ENCODE data around the gene MEIKIN. TPM values are rescaled to one million over a fixed set of nuclear protein-coding genes. Genes with fewer than 3 reads are reported as not detected.

Gene MEIKIN
- total and polyA plus RNA-seq, 2 experiments from 2014 or later = not detected

- Histone ChIP-seq H3K9me3 (ENCODE audit: low read depth) (no peaks in the 10 kb centered on the region), H3K36me3 (no peaks in the 10 kb centered on the region), H3K27me3 (no peaks in the 10 kb centered on the region), H3K27ac (peak overlapping the region; percentile 79), H3K4me3 (no peak overlapping the region), H3K4me1 (ENCODE audit: low read depth) (peaks cover 34% of the 10 kb centered on the region)
- peak; percentile 27 to 28 for DNase-seq (ENCODE audit: low read depth in 1 of 2, low spot score in 1 of 2)
- no peak for TF ChIP-seq CTCF (IDR thresholded peaks at IDR 0.05; ENCODE audit: low read depth, low read length)
Observed at GRCh38 chr5:131758520-131758900, 187.0 kb downstream of the MEIKIN start.

- peaks cover 34% of the 10 kb centered on the region for H3K4me1 ChIP-seq (ENCODE audit: low read depth)
- no peak overlapping the region for H3K4me3 ChIP-seq
- H3K27me3 ChIP-seq = no peaks in the 10 kb centered on the region
- no peaks in the 10 kb centered on the region for H3K9me3 ChIP-seq (ENCODE audit: low read depth)
- H3K36me3 ChIP-seq = no peaks in the 10 kb centered on the region
- TF ChIP-seq CTCF (IDR thresholded peaks at IDR 0.05; ENCODE audit: low read depth, low read length) = no peak
- H3K27ac ChIP-seq = peak overlapping the region; percentile 79
- DNase-seq (ENCODE audit: low read depth in 1 of 2, low spot score in 1 of 2) = no peak
Observed at GRCh38 chr5:131757830-131758519, 187.5 kb downstream of the MEIKIN start.

Other genes starting within 250 kb of the MEIKIN start
- gene FNIP1, start 148.6 kb downstream of the MEIKIN start, total RNA-seq = 13.6 and 24.4 TPM in 2 replicates
- gene FNIP1, start 148.6 kb downstream of the MEIKIN start, polyA plus RNA-seq = 10.1 and 16.3 TPM in 2 replicates
- 0.18 and 0.56 TPM in 2 replicates for gene ACSL6, start 66.0 kb upstream of the MEIKIN start, total RNA-seq
- 0.48 TPM in 1 of 2 replicates, not detected in the other for gene ACSL6, start 66.0 kb upstream of the MEIKIN start, polyA plus RNA-seq
- gene IL3, start 115.0 kb upstream of the MEIKIN start, total RNA-seq = not detected in 2 replicates
- not detected in 2 replicates for gene IL3, start 115.0 kb upstream of the MEIKIN start, polyA plus RNA-seq
- gene CSF2, start 128.1 kb upstream of the MEIKIN start, total RNA-seq = not detected in 2 replicates
- gene CSF2, start 128.1 kb upstream of the MEIKIN start, polyA plus RNA-seq = not detected in 2 replicates

All from cardiac muscle cell (in vitro differentiated cells and primary cell).